Retinal pigment epithelial cell (primary cell): Measurements from ENCODE around the gene BRIP1.

Experiments
- DNase-seq: peaks from one replicate; pipeline ENCODE4 v3.0.0-alpha.2; 2010; ENCODE audit warnings: low read depth
- H3K4me3 ChIP-seq: 2 replicates; pipeline ENCODE4 v1.5.1; 2011; ENCODE audit warnings: mild to moderate bottlenecking, low read length, control low read depth, moderate library complexity
- TF ChIP-seq, protein P1 (sequence below): conservative IDR thresholded peaks from 2 replicates; pipeline ENCODE4 v1.5.1; 2011; ENCODE audit warnings: low read depth, low read length, control low read depth, inconsistent platforms

The BRIP1 gene

GRCh38 chr17:61647047-61647446, 216.3 kb downstream of the BRIP1 start:
- no peak overlapping the region for H3K4me3 ChIP-seq
- no peak for DNase-seq
- TF ChIP-seq, protein P1, sequence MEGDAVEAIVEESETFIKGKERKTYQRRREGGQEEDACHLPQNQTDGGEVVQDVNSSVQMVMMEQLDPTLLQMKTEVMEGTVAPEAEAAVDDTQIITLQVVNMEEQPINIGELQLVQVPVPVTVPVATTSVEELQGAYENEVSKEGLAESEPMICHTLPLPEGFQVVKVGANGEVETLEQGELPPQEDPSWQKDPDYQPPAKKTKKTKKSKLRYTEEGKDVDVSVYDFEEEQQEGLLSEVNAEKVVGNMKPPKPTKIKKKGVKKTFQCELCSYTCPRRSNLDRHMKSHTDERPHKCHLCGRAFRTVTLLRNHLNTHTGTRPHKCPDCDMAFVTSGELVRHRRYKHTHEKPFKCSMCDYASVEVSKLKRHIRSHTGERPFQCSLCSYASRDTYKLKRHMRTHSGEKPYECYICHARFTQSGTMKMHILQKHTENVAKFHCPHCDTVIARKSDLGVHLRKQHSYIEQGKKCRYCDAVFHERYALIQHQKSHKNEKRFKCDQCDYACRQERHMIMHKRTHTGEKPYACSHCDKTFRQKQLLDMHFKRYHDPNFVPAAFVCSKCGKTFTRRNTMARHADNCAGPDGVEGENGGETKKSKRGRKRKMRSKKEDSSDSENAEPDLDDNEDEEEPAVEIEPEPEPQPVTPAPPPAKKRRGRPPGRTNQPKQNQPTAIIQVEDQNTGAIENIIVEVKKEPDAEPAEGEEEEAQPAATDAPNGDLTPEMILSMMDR = no peak

- no peak overlapping the region for H3K4me3 ChIP-seq
- TF ChIP-seq, protein P1 = no peak
- no peak for DNase-seq
These were observed 216.8 kb downstream of the BRIP1 start for GRCh38 chr17:61646482-61646881.

- DNase-seq = no peak
- TF ChIP-seq, protein P1 = no peak
- no peak overlapping the region for H3K4me3 ChIP-seq
These were observed 217.4 kb downstream of the BRIP1 start for GRCh38 chr17:61645920-61646319.

DNA sequence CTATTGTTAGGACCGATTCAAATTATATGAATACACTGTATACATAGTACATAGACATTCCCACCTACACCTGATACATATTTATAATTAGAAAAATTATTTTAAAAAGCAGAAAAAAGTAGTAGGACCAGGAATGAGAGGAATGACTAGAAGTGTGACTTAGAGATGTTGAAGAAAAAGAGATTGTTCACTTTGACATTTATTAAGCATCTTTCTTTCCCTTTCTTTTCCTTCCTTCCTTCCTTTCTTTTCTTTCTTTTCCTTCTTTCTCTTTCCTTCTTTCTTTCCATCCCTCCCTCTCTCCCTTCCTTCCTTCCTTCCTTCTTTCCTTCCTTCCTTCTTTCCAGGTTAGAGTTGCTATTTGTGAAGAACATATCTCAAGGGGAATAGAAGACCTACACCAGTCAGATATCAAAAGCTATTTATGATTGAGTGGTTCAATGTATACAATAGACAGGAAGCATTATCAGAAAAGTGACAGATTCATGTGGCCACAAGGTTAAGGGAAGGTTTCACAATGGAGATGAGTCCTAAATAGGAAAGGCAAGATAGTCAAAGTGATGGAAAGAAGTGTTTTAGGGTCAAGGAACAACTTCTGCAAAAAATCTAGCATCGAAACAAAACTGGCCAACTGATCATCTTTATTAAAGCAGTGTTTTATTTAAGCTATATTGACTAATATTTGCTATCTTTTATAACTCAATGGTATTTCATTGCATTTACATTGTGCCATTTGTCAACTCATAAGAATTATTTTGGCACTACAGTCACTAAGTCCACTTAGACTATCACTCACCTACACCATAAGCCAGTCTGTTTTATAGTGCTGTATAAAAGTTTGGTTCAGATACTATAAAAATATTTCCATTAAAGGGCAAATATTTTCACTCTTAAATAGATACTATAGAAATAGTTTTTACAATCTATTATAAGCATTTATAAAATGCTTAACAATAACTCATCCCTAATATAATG, 218.2 kb downstream of the BRIP1 start:
- no peak overlapping the region for H3K4me3 ChIP-seq
- no peak for DNase-seq
- TF ChIP-seq, protein P1 = no peak

DNA sequence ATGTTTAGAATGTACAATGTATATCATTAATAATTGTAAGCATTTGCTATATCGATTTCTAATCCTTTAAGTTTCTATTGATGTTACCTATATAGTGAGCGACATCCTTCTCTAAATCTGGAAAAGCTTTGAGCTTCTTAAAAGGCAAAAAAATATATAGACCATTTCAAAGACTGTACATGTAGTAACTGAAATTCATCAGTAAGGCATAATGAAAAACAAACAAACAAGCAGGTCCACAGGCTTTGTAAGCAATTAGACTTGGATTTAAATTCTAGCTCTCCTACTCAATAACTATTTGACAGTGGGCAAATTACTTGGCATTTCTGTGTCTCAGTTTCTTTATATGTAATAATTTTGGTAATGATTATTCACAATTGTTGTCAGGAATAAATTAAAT, 220.6 kb downstream of the BRIP1 start:
- TF ChIP-seq, protein P1 = no peak
- H3K4me3 ChIP-seq = no peak overlapping the region
- DNase-seq = no peak

GRCh38 chr17:61641715-61642114, 221.6 kb downstream of the BRIP1 start:
- no peak overlapping the region for H3K4me3 ChIP-seq
- no peak for DNase-seq
- TF ChIP-seq, protein P1 = no peak

DNA sequence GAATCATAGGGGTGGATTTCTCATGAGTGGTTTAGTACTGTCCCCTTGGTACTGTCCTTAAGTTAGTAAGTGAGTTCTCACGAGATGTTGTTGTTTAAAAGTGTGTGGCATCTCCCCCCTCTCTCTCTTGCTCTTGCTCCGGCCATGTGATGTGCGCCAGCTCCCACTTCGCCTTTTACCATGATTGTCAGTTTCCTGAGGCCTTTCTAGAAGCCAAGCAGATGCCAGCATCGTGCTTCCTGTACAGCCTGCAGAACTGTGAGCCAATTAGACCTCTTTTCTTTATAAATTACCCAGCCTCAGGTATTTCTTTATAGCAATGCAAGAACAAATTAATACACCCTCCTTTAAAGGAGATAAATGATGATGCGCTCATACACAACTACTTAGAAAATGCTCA, 222.2 kb downstream of the BRIP1 start:
- no peak for DNase-seq
- no peak overlapping the region for H3K4me3 ChIP-seq
- TF ChIP-seq, protein P1 = no peak
